Heart left ventricle (tissue), 13 donors: ENCODE results near the gene HNRNPA2B1.

Experiments
- CTCF ChIP-seq, 12 donors: fragments of 200-600 bp; sonication (generic) in 4 of 12; IDR thresholded peaks; one replicate each; pipeline versions ENCODE4 v1.5.0 to v1.8.0; 2018 to 2022; ENCODE audit warnings: antibody characterized with exemption in 12 of 12, mild to moderate bottlenecking in 5 of 12
- POLR2A ChIP-seq, 2 donors: fragments of 450-650 bp; IDR thresholded peaks; one replicate each; pipeline ENCODE4 v1.6.1; 2017; ENCODE audit warnings: antibody characterized with exemption in 2 of 2, mild to moderate bottlenecking in 2 of 2, moderate library complexity in 2 of 2
- donor health status: ischemic (EF 13 %, LVEDD 7.1; RV severe dilation, severe dysfunction).
- donor health status: DM: no; HTN: yes; CAD: no.
- donor health status: DM: no; HTN: no; CAD: no.
- donor health status: ischemic (EF 25% LVEDD 6.9; RV normal size, moderate dysfunction).
- donor health status: ischemic (EF 25% LVEDD 5.7; RV mildly dilated, moderate dysfunction).
- donor health status: ischemic (EF 35%, LVEDD 5.7; RV mildly dilated, moderate dysfunction).
- donor health status: nonischemic (EF 11% LVEDD 7.7; RV severe dilation, severe dysfunction).
- donor health status: DM: yes; HTN: yes; CAD: no.
- donor health status: PGD.
- donor health status: ischemic (EF 29% LVEDD 5.4; RV normal size, mild dysfunction).
- donor health status: nonischemic (EF 23%, LVEDD 6.1; RV moderate dilation, normal function).

- TF ChIP-seq CTCF (IDR thresholded peaks at IDR 0.05) (no peak), POLR2A (IDR thresholded peaks at IDR 0.05) (no peak)
Observed at GRCh38 chr7:26140380-26140779, 60.2 kb downstream of the HNRNPA2B1 start.
